GM10266 (cell line): ENCODE data around the gene WWP2.

ENCODE experiments used
- DNase-seq: peaks from one replicate; pipeline ENCODE4 v3.0.0; 2012; ENCODE audit errors: extremely low spot score
- TF ChIP-seq, protein P1 (sequence below): IDR thresholded peaks from 2 replicates; pipeline ENCODE4 v1.5.1; 2012; ENCODE audit warnings: mild to moderate bottlenecking, low read depth; ENCODE audit not compliant: control insufficient read depth, insufficient read depth; ENCODE audit errors: missing control alignments

WWP2 gene

GRCh38 chr16:69917311-69917710, 155.2 kb downstream of the WWP2 start:
- TF ChIP-seq, protein P1, sequence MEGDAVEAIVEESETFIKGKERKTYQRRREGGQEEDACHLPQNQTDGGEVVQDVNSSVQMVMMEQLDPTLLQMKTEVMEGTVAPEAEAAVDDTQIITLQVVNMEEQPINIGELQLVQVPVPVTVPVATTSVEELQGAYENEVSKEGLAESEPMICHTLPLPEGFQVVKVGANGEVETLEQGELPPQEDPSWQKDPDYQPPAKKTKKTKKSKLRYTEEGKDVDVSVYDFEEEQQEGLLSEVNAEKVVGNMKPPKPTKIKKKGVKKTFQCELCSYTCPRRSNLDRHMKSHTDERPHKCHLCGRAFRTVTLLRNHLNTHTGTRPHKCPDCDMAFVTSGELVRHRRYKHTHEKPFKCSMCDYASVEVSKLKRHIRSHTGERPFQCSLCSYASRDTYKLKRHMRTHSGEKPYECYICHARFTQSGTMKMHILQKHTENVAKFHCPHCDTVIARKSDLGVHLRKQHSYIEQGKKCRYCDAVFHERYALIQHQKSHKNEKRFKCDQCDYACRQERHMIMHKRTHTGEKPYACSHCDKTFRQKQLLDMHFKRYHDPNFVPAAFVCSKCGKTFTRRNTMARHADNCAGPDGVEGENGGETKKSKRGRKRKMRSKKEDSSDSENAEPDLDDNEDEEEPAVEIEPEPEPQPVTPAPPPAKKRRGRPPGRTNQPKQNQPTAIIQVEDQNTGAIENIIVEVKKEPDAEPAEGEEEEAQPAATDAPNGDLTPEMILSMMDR = no peak
- no peak for DNase-seq

- DNase-seq = no peak
- TF ChIP-seq, protein P1 = no peak
These were observed 155.6 kb downstream of the WWP2 start for GRCh38 chr16:69917739-69918138.

DNA sequence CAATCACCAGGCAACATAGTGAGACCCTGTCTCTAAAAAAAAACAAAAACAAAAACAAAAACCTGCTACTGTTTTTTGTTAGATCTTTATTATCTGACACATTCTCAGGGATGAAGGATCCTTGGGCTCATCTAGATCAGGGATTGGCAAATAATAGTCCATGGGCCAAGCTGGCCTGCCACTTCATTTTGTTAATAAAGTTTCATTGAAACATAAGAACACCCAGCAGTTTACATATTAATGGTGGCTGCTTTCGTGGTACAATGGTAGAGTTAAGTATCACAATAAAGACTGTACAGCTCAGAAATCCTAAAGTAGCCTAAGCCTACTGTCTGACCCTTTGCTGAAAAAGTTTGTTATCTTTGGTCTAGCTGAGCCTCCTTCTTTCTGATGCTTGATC, 156.1 kb downstream of the WWP2 start:
- TF ChIP-seq, protein P1 = no peak
- DNase-seq = no peak

GRCh38 chr16:69921127-69921526, 159.0 kb downstream of the WWP2 start:
- DNase-seq = no peak
- TF ChIP-seq, protein P1 = no peak

DNA sequence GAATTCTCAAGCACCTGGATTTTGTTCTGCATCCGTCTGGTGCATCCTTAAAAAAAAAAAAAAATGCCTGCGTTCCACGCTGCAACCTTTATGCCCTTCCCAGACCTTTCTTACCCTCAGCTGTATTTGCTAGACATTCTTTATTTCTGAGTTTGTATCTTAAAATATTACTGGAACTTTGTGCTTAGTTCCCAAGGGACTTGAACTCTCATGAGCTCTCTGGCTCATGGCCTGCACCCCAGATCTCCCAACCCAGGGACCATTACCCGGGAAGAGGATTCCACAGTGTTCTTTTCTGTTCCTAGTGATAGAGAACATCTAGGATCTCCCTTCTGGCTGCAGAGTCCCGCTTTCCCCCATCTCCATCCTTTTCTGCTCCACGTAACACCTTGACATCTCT, 160.1 kb downstream of the WWP2 start:
- no peak for DNase-seq
- TF ChIP-seq, protein P1 = no peak

- no peak for DNase-seq
- TF ChIP-seq, protein P1 = no peak
These were observed 162.1 kb downstream of the WWP2 start for GRCh38 chr16:69924041-69924775.

GRCh38 chr16:69924777-69925191, 162.7 kb downstream of the WWP2 start:
- no peak for DNase-seq

More at GRCh38 chr16:69924777-69925191, 162.7 kb downstream of the WWP2 start:
- TF ChIP-seq, protein P1 = no peak
